ENCODE measurements around the gene MIA2.
"Not testable (repeated sequence)": the region's sequence is repeated elsewhere in the genome, so short reads cannot be mapped to it uniquely, and the experiment has no call there.

MIA2 gene

DNA sequence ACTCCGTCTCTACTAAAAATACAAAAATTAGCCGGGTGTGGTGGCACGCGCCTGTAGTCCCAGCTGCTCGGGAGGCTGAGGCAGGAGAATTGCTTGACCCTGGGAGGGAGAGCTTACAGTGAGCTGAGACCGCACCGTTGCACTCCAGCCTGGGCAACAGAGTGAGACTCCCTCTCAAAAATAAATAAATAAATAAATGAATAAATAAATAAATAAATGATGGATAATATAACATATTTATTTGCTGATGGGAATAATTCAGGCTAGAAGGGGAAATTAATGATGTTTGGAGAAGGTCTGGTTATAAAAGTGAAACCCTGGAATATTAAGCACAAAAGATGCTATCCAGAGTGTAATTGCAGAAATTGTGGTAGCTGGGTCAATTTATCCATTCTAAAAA, 107.4 kb downstream of the MIA2 start:
- DNase-seq: not testable (repeated sequence)

GRCh38 chr14:39342768-39343167, 109.1 kb downstream of the MIA2 start:
- no peak for DNase-seq

- no peak for DNase-seq
Observed at GRCh38 chr14:39343614-39344013, 109.9 kb downstream of the MIA2 start.

DNA sequence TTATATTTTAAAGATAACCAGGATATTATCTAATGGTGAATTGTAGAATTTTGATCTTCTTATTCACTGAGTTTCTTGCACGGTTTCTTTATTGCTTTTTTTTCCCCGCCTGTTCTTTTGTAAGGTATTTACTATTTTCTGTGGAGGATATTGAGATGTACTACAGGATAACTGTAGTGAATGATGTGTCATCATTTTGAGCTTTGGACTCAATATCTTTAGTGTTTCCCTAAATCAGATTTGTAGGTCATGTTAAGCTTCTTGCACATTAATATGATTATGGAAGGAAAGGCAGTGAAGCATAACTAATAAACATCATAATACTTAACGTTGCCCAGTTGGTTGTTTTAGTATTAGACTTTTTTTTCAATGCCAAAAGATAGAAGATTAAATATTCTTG, 117.2 kb downstream of the MIA2 start:
- no peak for DNase-seq

GRCh38 chr14:39351708-39352107, 118.0 kb downstream of the MIA2 start:
- DNase-seq: no peak

- DNase-seq: not testable (repeated sequence)
Observed at GRCh38 chr14:39359069-39359468, 125.4 kb downstream of the MIA2 start.

DNA sequence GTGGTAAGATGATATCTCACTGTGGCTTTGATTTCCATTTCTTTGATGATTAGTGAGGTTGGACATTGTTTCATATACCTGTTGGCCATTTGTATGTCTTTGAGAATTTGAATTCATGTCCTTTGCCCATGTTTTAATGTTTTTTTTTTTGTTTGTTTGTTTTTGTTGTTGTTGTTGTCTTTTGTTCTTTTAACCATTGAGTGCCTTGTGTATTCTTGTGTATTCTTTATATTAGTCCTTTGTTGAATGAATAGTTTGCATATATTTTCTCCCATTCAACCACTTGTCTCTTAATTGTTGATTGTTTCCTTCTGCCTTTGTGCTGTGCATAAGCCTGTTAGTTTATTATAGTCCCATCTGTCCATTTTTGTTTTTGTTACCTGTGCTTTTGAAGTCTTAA, 126.6 kb downstream of the MIA2 start:
- no peak for DNase-seq

DNA sequence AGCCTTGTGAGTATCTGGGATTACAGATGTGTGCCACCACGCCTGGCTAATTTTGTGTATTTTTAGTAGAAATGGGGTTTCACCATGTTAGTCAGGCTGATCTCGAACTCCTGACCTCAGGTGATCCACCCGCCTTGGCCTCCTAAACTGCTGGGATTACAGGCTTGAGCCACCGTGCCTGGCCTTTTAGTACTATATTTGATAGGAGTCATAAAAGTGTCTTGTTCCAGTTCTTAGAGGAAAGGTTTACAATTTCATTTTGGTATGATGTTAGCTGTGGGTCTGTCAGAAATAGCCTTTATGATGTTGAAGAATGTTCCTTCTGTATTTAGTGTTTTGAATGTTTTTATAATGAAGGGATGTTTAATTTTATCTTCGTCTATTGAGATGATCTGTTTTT, 127.8 kb downstream of the MIA2 start:
- DNase-seq: not testable (repeated sequence)

- no peak for DNase-seq
Observed at GRCh38 chr14:39364509-39364908, 130.8 kb downstream of the MIA2 start.

GRCh38 chr14:39365354-39365753, 131.6 kb downstream of the MIA2 start:
- DNase-seq: no peak

DNA sequence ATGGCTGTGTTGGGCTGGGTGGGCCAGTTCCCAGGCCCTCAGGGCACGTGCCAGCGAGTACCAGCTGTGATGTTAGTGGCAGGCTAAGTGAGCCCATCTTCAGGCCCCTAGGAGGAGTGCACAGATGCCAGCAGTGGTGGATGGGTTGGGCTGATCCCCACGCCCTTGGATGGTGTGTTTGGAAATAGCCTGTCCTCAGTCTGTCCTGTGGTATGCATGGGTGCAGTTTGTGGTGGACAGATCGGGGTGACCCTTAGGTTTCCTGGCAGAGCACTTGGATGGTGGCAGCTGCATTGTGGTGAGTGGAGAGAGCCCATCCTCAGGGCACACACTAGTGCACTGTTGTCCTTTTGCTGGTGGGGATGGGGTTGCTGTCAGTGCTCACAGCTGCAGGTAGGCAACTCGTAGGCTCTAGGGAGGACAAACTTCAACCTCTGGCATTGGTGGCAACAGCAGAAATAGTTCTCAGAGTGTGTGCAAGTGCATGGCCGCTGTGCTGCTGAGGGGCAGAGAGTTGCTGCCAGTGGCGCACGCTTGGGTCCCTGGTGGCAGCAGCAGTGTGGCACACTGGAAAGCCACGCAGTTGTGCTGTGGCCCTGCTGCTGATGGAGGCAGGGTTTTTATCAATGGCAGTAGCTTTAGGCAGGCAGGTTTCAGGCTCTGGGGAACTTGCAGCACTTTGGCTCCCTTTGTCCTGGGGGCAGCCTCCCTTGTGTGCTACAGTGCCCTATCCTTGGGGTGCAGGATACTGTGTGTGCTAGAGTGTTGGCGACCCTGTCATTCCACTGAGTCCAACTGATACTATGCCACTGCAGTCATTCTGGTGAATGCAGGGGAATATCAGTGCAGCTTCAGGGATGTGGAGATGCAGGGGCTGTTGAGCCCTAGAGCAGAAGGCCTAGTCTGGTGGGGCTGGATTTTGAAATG, 133.0 kb downstream of the MIA2 start:
- DNase-seq: no peak

- no peak for DNase-seq
Observed at GRCh38 chr14:39367387-39367751, 133.7 kb downstream of the MIA2 start.

- peak; percentile 77 for DNase-seq
Observed at GRCh38 chr14:39368261-39368959, 134.7 kb downstream of the MIA2 start.

DNA sequence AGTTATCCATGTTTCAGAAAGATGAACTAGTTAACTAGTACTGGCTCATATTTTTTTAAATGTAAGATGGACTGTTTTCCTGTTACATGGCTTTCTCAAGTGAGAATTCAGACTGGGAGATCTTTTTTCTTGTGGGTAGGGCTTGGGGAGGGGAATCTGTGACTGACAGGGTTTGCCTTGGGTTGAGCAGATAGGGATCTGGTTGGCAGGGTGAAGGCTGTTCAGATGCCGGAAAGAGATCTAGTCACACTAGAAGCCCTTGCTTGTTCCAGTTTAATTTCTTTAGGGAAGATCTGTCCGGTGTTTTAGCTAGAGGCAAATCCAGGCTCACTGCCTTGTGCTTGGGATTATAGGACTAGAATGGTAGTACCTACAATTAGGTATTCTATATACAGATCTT, 135.3 kb downstream of the MIA2 start:
- no peak for DNase-seq

- DNase-seq: no peak
Observed at GRCh38 chr14:39370415-39370814, 136.7 kb downstream of the MIA2 start.

- peak; percentile 53 for DNase-seq
Observed at GRCh38 chr14:39372656-39373055, 138.9 kb downstream of the MIA2 start.

DNA sequence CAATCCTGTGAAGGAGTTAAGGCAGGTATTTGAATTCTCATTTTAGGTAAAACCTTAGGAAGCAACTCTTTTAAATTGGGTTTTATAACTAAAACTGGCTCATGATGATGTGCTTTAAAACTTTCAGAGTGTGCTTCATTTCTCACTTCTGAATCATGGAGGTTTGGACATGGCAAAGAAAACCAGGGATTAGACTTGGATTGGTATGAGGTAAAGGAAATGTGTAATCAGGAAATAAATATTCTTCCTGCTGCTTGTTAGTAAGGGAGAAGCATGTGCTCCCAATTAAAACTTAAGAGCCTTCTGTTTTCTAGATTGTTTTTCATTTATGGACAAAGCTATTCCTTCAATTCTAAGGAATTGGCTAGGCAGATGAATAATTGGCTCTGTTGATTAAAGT, 141.1 kb downstream of the MIA2 start:
- DNase-seq: peak; percentile 86

GRCh38 chr14:39376667-39377403, 143.1 kb downstream of the MIA2 start:
- peak; percentile 16 for DNase-seq

- no peak for DNase-seq
Observed at GRCh38 chr14:39381366-39381765, 147.7 kb downstream of the MIA2 start.

DNA sequence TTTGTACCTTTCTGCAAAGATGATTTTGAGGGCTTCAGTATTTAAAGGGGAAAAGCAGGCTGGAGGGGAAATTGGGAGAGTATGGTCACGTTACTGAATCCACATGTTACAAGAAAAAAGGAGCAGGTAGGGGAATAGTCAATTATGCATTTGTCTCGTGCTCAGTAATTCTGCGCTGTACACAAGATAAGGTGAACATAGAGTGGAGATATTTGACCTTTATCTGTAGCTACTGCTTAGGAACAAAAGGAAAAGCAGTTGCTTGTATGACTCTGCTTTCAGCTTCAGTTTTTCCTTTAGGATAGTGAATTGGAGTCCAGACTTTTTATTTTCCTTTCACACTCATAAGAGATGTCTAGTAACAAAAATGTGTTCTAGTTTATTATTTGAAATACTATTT, 148.7 kb downstream of the MIA2 start:
- no peak for DNase-seq

DNA sequence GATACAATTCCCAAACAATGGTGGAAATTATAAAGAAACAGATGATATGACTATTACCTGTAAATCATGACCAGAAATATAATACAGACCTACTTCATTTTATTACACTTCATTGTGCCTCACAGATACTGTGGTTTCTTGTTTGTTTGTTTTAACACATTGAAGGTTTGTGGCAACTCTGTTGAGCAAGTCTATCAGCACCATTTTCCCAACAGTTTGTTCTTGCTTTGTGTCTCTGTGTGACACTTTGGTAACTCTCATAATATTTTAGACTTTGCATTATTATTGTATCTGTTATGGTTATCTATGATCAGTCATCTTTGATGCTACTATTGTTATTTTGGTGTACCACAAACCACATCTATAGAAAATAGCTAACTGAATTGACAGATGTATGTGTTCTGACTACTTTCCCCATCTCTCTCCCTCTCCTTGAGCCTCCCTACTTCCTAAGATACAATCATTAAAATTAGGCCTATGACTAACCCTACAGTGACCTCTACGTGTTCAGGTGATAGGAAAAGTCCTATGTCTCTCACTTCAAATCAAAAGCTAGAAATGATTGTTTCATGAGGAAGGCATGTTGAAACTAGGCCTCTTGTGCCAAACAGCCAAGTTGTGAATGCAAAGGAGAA, 149.4 kb downstream of the MIA2 start:
- no peak for DNase-seq

DNA sequence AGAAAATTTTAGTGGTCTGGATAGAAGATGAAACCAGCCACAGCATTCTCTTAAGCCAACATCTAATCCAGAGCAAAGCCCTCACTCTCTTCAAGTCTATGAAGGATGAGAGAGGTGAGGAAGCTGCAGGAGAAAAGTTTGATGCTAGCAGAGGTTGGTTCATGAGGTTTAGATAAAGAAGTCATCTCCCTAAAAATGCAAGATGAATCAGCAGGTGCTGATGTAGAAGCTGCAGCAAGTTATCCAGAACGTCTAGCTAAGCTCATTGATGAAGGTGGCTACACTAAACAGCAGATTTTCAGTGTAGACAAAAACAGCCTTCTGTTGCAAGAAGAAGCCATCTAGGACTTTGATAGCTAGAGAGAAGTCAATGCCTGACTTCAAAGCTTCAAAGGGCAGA, 150.0 kb downstream of the MIA2 start:
- DNase-seq: no peak

DNA sequence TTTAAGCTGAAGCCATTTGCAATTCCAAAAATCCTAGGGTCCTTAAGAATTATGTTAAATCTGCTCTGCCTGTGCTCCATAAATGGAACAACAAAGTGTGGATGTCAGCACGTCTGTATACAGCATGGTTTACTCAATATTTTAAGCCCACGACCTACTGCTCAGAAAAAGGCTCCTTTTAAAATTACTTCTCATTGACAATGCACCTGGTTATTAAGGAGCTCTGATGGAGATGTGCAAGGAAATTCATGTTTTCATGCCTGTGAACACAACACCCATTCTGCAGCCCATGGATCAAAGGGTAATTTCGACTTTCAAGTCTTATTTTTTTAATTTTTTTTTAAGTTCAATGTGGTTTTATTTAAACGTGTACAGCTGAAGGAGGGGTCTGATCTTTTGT, 150.5 kb downstream of the MIA2 start:
- DNase-seq: no peak

Measured in fibroblast of skin of right quadriceps (primary cell).